ENCODE measurements around the gene RNF135.
"Not testable (repeated sequence)": the region's sequence is repeated elsewhere in the genome, so short reads cannot be mapped to it uniquely, and the experiment has no call there.

Gene RNF135

GRCh38 chr17:31004160-31004559, 33.3 kb downstream of the RNF135 start:
- no peak for DNase-seq

- no peak for DNase-seq
Observed at GRCh38 chr17:31007695-31008373, 37.0 kb downstream of the RNF135 start.

- peak; percentile 10 for DNase-seq
Observed at GRCh38 chr17:31008374-31009041, 37.7 kb downstream of the RNF135 start.

GRCh38 chr17:31009042-31009702, 38.3 kb downstream of the RNF135 start:
- DNase-seq: not testable (repeated sequence)

- DNase-seq: not testable (repeated sequence)
Observed at GRCh38 chr17:31010014-31010413, 39.2 kb downstream of the RNF135 start.

- no peak for DNase-seq
Observed at GRCh38 chr17:31013844-31014243, 43.0 kb downstream of the RNF135 start.

GRCh38 chr17:31015639-31016038, 44.8 kb downstream of the RNF135 start:
- DNase-seq: no peak

- DNase-seq: no peak
Observed at GRCh38 chr17:31019004-31019403, 48.2 kb downstream of the RNF135 start.

GRCh38 chr17:31023171-31023570, 52.3 kb downstream of the RNF135 start:
- DNase-seq: not testable (repeated sequence)

- no peak for DNase-seq
Observed at GRCh38 chr17:31031841-31032240, 61.0 kb downstream of the RNF135 start.

GRCh38 chr17:31035611-31036010, 64.8 kb downstream of the RNF135 start:
- not testable (repeated sequence) for DNase-seq

- not testable (repeated sequence) for DNase-seq
Observed at GRCh38 chr17:31040837-31041236, 70.0 kb downstream of the RNF135 start.

GRCh38 chr17:31042378-31042777, 71.5 kb downstream of the RNF135 start:
- not testable (repeated sequence) for DNase-seq

- not testable (repeated sequence) for DNase-seq
Observed at GRCh38 chr17:31046856-31047425, 76.1 kb downstream of the RNF135 start.

- no peak for DNase-seq
Observed at GRCh38 chr17:31048142-31048541, 77.3 kb downstream of the RNF135 start.

GRCh38 chr17:31048780-31049179, 77.9 kb downstream of the RNF135 start:
- no peak for DNase-seq
